Measurements from ENCODE around the gene HOXB5. TPM values are rescaled to one million over a fixed set of nuclear protein-coding genes. Genes with fewer than 3 reads are reported as not detected.

Gene HOXB5
- total RNA-seq, 2 donors from 2014 or later: 0.56 to 3.8 TPM

DNA sequence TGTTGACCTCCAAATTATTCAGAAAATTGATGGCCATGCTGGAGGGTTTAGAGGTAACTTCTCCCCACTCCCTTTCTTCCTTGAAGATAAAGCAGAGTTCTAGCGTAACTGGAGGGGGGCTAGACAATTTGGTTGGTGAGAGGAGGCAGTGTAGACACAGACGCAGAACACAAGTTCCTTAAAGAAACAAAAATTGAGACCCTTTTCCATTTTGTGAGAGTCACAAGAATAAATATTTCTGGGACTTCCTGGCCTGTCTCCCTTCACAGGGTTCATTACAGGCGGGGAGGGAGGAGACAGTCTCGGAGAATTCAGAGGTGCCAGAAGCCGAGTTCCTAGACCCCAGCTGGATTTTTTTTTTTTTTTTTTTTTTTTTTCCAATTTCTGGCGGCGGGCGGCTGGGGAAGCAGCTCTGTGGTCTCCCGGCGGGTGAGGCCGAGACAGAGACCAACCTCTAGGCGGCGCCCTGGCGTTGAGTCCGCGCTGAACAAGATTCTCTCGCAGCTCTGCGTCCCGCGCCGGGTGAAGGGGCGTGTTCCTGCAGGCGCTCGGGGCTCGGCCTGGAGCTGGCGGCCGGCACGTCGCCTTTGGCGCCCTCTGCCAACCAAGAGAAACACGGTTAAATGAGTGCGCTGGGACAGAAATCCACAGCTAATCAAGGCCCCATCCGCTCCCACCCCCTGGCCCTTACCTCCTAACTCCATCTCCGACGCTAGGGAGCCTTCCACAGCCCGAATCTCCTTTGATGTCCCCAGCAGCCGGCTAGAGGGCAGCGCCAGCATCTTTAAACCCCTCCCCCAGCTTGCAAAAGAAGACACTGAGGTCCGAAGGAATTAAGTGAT, 42.8 kb upstream of the HOXB5 start:
- ATAC-seq (ENCODE audit: insufficient number of reproducible peaks, low FRiP score, low read depth): no peak

DNA sequence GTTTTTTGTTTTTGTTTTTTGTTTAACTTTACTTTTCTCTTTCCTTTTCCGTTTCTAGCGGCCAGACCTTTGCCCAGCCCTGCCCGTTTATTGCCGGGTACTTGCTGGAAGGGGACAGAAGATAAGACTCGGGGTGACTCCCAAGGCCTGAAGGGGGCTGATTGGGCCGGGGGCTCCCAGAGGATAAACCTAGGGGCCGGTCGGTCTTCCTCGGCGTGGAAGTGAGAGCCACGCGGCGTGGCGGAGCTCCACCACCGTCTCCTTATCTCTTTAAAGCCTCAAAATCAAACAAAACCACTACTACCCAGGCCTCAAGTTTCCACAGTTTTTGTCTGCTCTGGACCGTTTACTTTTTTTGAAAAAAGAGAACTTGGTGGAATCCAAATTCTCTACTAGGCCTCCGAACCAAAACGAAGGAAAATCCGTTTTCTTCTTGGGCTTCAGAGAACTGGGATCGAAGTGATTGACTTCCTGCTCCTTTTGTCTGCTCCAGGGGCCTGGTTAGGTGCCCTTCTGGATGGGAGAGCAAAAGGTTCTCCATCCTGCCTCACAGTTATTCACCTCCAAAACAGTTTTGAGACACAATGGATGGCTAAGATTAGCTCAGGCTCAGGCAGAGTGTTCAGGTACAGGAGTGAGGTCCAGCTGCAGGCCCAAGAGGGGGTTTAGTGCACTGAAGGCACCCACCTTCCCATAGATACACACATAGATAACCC, 41.1 kb upstream of the HOXB5 start:
- TF ChIP-seq, protein P1, sequence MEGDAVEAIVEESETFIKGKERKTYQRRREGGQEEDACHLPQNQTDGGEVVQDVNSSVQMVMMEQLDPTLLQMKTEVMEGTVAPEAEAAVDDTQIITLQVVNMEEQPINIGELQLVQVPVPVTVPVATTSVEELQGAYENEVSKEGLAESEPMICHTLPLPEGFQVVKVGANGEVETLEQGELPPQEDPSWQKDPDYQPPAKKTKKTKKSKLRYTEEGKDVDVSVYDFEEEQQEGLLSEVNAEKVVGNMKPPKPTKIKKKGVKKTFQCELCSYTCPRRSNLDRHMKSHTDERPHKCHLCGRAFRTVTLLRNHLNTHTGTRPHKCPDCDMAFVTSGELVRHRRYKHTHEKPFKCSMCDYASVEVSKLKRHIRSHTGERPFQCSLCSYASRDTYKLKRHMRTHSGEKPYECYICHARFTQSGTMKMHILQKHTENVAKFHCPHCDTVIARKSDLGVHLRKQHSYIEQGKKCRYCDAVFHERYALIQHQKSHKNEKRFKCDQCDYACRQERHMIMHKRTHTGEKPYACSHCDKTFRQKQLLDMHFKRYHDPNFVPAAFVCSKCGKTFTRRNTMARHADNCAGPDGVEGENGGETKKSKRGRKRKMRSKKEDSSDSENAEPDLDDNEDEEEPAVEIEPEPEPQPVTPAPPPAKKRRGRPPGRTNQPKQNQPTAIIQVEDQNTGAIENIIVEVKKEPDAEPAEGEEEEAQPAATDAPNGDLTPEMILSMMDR (IDR thresholded peaks at IDR 0.05): no peak
- Histone ChIP-seq H3K27ac (no peak overlapping the region), H3K4me1 (ENCODE audit: control insufficient read depth in 1 of 2, low read depth in 2 of 2) (no peaks in the 10 kb centered on the region), H3K36me3 (no peaks in the 10 kb centered on the region), H3K4me3 (no peak overlapping the region), H3K9me3 (no peaks in the 10 kb centered on the region), H3K27me3 (replicated peaks; ENCODE audit: insufficient read depth) (peaks cover 49% of the 10 kb centered on the region)
- ATAC-seq (ENCODE audit: insufficient number of reproducible peaks, low FRiP score, low read depth) (no peak), DNase-seq (ENCODE audit: low spot score) (no peak)

More for the DNA sequence above, 42.8 kb upstream of the HOXB5 start:
- Histone ChIP-seq H3K4me3 (no peak overlapping the region), H3K36me3 (no peaks in the 10 kb centered on the region), H3K9me3 (no peaks in the 10 kb centered on the region), H3K4me1 (ENCODE audit: control insufficient read depth in 1 of 2, low read depth in 2 of 2) (no peaks in the 10 kb centered on the region), H3K27ac (no peak overlapping the region), H3K27me3 (replicated peaks; ENCODE audit: insufficient read depth) (peaks cover 41% of the 10 kb centered on the region)
- TF ChIP-seq, protein P1 (IDR thresholded peaks at IDR 0.05): peak; percentile 49
- DNase-seq (ENCODE audit: low spot score): no peak

DNA sequence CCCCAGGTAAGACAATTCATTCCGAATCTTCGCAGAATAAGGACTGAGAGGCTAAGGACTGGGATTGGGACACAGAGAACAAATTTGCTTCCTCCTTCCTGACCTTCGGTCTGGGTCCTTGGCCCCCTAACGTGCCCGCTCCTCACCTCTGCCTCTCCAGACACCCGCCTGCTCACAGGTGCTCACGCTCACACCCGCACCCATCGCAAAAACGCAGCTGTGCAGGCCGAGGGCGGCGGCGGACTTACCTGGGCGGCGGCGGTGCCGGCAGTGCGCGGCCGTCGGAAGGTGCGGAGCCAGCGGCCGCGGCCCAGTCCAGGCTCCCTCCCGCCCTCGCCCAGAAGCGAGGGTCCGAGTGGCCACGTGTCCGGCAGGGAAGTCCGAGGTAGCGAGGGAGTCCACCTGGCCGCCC, 39.7 kb upstream of the HOXB5 start:
- peaks cover 49% of the 10 kb centered on the region for H3K27me3 ChIP-seq (replicated peaks; ENCODE audit: insufficient read depth)
- H3K27ac ChIP-seq: no peak overlapping the region
- TF ChIP-seq, protein P1 (IDR thresholded peaks at IDR 0.05): no peak
- H3K4me3 ChIP-seq: no peak overlapping the region
- no peak for DNase-seq (ENCODE audit: low spot score)
- no peak for ATAC-seq (ENCODE audit: insufficient number of reproducible peaks, low FRiP score, low read depth)
- no peaks in the 10 kb centered on the region for H3K4me1 ChIP-seq (ENCODE audit: control insufficient read depth in 1 of 2, low read depth in 2 of 2)
- no peaks in the 10 kb centered on the region for H3K9me3 ChIP-seq
- no peaks in the 10 kb centered on the region for H3K36me3 ChIP-seq

DNA sequence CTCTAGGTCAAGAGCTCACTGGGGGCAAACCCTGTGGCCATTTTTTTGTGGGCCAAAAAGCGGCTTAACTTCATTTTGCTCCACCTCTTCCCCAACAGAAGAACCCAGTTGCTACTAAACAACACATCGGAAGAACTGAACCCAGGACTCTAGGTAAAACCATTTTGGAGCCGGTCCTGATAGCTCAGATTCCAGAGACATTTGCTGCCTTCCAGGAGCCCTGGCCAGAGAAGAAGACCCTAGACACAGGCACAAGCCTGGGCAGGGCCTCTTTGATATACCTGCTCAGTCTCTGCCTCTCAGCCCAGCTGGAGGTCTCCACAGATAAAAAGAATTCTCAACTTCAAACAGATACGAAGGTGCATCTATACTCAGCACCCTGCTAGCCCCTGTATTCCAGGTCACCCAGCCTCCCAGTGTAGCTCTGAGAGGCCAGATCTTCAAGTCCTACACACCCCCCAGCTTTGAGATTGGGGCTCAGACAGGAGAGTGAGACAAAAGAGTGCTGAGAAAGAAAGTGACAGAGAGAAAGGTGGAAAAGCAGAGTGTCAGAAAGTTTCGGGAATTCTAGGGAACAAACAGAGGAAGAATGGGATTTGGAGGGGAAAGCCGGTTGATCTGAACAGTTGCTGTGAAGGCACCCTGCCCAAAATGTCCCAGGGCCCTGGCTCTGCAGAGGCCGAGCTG, 39.1 kb upstream of the HOXB5 start:
- Histone ChIP-seq H3K27ac (no peak overlapping the region), H3K4me1 (ENCODE audit: control insufficient read depth in 1 of 2, low read depth in 2 of 2) (no peaks in the 10 kb centered on the region), H3K9me3 (no peaks in the 10 kb centered on the region), H3K36me3 (no peaks in the 10 kb centered on the region), H3K27me3 (replicated peaks; ENCODE audit: insufficient read depth) (peaks cover 53% of the 10 kb centered on the region), H3K4me3 (no peak overlapping the region)
- TF ChIP-seq, protein P1 (IDR thresholded peaks at IDR 0.05): no peak
- ATAC-seq (ENCODE audit: insufficient number of reproducible peaks, low FRiP score, low read depth) (no peak), DNase-seq (ENCODE audit: low spot score) (no peak)
